ENCODE results near the gene PAEP. TPM values are rescaled to one million over a fixed set of nuclear protein-coding genes. Genes with fewer than 3 reads are reported as not detected.
"Not testable (repeated sequence)": the region's sequence is repeated elsewhere in the genome, so short reads cannot be mapped to it uniquely, and the experiment has no call there.

The PAEP gene
- total RNA-seq, 1 experiment from 2014 or later, result not detected

DNA sequence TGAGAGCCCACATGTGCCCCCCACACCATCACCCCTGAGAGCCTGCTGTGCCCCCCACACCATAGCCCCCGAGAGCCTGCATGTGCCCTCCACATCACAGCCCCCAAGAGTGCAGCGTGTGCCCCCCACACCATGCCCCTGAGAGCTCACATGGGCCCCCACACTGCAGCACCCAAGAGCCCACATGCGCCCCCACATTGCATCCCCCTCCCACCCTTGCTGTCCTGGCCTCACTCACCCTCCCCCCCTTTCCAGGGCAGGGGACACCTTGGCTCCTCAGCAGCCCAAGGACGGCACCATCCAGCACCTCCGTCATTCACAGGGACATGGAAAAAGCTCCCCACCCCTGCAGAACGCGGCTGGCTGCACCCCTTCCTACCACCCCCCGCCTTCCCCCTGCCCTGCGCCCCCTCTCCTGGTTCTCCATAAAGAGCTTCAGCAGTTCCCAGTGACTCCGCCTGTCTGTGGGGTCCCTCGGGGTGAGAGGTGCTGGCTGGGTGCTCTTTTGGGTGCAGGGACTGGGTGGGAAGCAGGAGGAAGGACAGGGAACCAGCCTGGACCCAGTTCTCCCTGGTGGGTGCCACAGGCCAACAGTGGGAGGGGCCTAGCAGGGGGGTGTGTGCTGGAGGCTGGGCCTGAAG, 35.3 kb upstream of the PAEP start:
- DNase-seq (ENCODE audit: low spot score), result no peak

DNA sequence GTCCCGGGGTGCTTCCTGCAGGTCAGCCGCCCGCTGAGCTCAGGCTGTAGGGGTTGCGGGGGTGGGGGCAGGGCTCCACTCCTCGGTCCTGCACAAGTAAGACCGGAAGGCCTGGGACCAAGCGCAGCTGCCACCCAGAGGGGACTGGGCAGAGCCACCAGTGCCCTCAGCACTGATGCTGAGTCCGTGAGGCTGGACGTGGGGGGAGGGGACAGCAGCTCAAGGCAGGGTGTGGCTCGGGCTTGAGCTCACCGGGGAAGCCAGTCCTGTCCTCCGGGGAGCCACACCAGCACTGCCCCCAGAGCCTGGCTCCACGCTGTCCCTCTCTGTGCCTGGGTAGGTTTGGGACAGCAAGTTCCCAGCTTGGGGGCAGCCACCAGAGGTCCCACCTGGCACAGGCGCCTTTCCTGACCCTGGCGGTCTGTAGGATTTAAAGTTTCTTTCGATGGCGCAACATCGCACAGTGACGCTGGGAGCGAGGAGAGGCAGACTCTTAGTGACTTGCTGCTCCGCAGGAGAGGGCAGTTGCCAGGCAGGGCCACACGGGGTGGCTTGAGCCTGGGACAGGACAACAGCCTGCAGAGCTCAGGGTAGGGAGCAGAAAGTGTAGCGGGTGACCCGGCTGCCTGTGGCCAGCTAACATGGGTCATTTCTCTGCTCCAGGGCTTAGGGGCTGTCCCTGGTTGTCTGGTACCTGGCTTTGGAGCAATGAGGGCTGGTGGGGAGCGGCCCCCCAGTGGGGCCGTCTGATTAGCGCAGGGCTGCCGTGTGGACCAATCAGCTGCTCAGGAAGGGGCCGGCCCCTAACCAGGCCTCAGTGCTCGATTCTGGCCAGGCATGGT, 34.6 kb upstream of the PAEP start:
- no peak for DNase-seq (ENCODE audit: low spot score)

DNA sequence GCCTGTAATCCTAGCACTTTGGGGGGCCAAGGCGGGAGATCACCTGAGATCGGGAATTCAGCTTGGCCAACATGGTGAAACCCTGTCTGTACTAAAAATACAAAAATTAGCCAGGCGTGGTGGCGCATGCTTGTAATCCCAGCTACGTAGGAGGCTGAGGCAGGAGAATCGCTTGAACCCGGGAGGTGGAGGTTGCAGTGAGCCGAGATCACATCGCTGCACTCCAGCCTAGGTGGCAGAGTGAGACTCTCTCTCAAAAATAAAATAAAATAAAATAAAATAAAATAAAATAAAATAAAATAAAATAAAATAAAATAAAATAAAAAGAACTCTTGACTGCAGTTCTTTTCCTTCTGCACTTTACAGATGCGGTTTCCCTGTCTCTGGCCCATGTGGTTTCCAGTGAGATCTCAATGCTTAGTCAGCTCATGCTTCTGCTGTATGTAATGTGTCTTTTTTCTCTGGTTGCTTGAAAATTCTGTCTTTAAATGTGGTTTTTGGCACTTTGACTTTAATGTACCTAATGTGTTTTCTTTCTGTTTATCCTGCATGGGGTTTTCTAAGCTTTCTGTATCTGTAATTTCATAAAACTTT, 32.6 kb upstream of the PAEP start:
- DNase-seq (ENCODE audit: low spot score), result not testable (repeated sequence)

DNA sequence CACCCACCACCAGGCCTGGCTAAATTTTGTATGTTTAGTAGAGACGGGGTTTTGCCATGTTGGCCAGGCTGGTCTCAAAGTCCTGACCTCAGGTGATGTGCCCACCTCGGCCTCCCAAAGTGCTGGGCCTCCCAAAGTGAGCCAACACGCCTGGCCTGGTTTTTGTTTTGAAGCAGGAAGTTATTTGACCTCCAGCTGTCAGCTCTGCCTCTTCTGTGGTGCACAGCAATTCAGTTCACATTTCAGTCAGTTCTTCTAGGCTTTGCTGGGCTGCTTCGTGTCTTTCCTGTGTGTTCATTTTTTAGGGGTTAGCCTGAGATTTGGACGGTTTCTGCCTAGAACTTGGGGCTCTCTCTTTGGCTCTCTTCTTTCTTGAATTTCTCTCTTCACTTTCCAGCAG, 31.4 kb upstream of the PAEP start:
- DNase-seq (ENCODE audit: low spot score), result no peak

DNA sequence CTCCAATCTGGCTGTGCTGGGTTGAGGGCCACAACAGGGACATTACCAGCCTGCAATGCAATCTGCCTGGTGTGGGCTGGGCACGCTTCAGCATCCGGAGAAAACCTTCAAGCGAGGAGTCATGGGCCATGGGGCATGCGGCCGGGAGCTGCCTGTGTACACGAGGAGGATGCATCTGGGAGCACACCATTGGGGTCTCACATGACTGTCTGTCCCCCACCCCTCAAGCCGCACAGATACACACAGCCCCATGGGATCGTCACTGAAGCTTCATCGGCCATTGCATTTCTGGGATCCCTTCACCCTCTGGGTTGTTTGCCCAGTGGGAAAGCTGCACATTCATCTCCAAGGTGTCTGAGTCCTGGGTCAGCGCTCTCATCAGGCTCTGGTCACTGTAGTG, 30.5 kb upstream of the PAEP start:
- no peak for DNase-seq (ENCODE audit: low spot score)

DNA sequence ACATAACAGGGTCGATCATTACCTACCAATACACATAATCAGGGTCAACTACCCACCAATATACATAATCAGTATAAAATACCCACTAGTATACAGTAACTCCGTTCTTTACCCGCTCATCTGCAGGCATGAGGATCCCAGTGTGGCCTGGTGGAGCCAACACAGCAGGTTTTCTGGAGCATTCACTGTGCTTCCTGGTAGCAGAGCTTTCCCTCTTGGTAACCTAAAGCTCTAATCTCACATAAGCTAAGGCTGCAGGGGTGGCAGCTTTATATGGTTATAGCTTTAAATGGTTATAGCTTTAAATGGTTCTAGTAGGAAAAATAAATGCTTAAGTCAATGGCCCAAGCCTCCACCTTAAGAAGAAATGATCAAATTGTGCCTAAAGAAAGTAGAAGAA, 28.4 kb upstream of the PAEP start:
- no peak for DNase-seq (ENCODE audit: low spot score)

DNA sequence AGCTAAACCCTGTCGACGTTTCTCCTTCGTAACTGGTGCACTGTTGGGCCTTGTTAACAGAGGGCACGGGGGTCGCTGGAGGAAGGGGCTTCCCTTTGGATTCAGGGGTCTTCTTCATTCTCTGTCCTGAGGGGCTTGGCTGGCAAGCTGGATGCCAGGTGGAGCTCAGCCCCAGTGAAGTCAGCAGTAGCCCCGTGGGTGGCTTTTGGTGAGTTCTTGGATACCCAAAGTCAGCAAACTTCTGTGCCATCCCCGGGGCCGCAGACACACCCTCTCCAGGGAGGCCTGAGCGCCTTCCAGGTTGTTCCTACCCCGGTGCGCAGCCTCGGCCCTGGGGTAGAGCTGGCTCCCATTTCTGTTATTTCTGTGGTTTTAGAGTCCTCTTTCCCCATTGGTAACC, 27.9 kb upstream of the PAEP start:
- no peak for DNase-seq (ENCODE audit: low spot score)

DNA sequence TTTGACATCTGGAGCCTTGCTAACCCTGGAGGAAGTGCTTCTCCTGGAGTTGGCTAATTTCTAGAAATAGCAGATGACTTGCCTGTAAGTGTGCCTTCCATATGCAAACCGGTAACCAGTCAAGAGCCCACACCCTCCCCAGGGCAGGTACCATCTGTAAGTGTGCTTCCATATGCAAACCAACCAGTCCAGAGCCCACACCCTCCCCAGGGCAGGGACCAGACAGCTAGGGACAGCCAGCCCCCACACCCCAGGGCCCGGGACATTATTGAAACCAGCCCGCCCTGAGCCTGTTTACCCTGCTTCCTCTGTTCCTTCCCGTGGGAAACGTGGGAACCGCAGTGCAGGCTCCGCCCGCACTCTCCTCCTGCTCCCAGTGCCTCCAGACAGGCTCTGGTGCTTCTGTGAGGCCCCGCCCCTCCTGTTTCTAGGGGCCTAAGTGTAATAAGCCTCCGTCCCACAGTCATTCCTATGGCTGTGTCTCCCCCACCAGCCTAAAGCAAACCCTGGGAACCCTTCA, 27.3 kb upstream of the PAEP start:
- DNase-seq (ENCODE audit: low spot score), result not testable (repeated sequence)

DNA sequence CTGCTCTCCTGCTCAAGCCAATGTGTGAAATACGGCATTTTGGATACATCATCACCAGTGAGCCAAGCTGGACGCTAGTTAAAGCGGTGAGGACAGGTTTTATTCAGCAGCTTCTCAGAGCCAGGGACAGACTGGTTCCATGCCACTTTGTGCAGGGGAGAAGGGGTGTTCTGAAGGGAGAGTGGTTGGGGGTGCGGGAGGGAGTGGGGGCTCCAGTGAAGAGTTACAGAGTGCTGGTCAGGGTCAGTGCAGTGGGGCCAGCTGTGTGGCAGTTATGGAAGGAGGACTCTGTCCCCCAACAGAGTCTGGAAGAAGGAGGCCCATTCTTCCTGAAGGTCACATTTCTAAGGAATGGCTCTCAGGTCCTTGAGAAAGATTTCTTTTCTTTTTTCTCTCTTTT, 26.7 kb upstream of the PAEP start:
- not testable (repeated sequence) for DNase-seq (ENCODE audit: low spot score)

DNA sequence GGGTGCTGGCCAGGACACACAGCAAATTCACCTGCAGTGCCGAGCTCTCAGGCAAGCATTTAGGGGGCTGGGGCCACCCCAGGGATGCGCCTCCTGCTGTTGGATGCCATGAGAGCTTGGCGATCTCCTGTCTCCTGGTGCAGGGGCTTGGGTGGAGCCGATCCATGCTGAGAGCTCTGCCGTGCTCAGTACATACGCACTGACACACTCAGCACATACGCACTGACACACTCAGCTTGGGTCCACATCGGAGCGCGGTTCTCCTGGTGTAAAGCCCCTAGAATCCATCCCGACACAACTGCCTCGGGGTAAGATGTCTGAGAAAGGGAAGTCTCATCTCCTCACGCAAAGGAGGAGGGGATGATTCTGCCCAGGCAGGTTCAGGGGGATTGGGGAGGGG, 25.9 kb upstream of the PAEP start:
- not testable (repeated sequence) for DNase-seq (ENCODE audit: low spot score)

DNA sequence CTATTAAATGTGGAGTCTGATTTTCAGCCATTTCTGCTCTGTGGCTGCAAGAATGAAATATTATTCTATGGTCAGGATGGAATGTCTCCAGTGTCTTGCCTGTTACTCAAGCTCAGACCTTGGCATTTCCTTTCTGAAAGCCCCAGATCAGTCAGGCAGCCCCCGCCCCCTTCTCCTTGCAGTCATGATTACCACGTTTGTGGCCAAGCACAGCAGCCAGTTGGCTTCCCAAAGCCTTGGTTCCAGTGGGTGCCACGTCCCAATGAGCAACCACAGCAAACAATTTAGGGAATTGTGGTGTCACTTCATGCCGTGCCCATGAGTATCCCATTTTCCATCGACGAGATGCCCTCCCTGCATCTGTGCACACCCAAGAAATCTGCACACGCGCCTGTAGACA, 25.3 kb upstream of the PAEP start:
- no peak for DNase-seq (ENCODE audit: low spot score)

DNA sequence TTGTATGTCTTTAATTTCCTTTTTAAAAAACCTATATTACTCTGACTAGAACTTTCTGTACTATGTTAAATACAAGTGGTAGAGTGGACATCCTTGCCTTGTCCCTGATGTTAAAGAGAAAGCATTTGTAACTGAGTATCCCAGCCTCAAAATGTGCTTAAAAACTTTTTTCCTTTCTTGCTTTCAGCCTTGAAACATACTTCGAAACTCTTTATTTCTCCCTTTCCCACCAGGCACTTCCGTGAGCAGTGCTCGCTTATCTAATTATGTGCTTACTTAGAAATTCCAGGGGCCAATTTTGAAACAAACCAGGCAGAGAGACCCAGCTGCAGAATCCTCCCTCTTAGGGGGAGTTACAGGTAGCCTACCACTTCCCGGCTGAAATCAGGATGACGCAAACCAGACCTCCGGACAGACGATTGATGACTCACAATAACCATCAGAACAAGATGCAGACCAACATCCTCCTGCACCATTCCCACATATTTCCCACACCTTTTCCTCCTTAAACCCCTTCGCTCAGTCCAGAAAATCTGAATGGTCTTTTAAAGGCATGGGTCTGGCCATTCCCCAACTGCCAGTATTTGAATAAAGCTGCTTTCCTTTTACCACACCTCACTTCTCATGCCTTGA, 18.2 kb upstream of the PAEP start:
- DNase-seq (ENCODE audit: low spot score), result not testable (repeated sequence)

DNA sequence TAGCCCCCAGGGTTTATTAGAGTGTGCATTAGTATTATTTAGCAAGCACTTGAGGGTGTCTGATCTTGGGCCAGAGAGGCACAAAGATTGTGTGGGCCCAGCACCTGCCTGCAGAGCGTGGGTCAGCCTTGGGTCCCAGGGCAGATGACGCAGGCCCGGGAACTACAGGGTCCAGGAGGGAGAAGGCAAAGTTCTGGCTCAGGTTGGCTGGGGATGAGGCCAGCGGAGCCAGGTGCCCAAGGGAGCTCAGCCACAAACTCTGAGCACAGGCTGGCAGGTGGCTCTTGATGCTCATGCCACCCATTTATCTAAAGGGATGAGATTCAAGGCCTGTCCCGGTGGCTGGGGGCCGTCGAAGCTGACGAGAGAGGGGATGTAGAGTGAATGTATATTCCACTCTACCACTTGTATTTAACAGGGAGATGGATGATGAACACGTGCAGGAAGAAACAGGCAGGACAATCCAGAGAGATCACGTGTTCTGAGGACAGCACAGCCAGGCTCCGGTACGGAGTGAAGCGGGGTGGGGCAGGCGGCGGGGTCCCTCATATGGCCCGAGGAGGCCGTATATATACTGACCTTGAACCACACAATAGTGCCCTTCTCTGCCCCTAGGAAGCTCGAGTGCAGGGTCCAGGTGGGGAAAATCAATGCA, 16.4 kb upstream of the PAEP start:
- no peak for DNase-seq (ENCODE audit: low spot score)

DNA sequence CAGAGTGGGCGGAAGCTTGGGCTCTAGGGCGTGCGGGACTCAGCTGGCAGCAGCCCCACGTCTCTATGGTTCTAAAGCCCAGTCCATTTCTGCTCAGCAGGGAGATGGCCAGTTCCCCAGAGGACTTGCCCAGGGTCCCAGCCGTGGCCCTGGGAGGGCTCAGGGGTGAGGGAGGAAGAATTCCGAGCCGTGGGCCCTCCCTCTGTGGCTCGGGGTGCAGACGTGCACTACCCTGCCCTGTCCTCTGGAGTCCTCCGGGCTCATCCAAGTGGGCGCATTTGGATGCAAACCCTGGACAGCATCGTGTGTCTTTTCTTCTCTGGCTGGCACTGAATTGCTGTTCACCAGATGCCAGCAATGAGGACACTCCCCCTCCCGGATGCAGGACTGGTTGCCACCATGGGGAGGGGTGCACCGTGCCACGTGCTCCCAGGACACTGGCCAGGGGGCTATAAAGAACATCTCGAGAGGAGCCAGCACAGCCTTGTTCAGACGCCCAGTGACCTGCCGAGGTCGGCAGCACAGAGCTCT, 15.8 kb upstream of the PAEP start, which contains the start of gene OBP2A:
TSS of gene OBP2A (plus strand) at position 481 of the 531 bp plus-strand sequence. CDS start 55 bp downstream, outside the sequence.
- not testable (repeated sequence) for DNase-seq (ENCODE audit: low spot score)

DNA sequence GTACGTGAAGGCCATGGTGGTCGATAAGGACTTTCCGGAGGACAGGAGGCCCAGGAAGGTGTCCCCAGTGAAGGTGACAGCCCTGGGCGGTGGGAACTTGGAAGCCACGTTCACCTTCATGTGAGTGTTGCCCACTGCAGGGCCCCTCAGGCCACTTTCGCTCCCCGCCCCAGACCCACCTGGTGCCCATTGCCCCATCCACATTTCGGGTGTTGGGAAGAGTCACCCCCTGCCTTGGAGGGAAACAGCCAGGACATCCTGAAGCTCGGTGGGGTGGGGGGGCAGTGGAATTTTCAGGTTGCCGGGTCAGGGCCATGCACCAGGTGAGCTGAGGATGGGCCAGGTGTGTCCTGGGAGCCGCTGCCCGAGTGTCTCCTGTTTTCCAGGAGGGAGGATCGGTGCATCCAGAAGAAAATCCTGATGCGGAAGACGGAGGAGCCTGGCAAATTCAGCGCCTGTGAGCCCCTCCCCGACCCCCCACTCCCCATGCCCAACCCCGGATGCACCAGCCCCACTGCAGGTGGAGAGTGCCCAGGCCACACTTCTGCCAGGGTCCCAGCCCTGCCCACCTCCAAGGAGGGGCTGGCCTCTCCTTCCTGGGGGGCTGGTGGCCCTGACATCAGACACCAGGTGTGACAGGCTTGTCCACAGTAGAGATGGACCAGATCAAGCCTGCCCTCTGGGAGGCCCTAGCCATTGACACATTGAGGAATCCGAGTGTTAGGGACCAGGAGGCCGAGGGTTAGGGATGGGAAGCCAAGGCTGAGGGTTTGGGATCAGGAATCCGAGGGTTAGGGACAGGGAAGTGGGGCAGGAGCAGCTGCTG, 14.6 kb upstream of the PAEP start:
- DNase-seq (ENCODE audit: low spot score), result not testable (repeated sequence)

DNA sequence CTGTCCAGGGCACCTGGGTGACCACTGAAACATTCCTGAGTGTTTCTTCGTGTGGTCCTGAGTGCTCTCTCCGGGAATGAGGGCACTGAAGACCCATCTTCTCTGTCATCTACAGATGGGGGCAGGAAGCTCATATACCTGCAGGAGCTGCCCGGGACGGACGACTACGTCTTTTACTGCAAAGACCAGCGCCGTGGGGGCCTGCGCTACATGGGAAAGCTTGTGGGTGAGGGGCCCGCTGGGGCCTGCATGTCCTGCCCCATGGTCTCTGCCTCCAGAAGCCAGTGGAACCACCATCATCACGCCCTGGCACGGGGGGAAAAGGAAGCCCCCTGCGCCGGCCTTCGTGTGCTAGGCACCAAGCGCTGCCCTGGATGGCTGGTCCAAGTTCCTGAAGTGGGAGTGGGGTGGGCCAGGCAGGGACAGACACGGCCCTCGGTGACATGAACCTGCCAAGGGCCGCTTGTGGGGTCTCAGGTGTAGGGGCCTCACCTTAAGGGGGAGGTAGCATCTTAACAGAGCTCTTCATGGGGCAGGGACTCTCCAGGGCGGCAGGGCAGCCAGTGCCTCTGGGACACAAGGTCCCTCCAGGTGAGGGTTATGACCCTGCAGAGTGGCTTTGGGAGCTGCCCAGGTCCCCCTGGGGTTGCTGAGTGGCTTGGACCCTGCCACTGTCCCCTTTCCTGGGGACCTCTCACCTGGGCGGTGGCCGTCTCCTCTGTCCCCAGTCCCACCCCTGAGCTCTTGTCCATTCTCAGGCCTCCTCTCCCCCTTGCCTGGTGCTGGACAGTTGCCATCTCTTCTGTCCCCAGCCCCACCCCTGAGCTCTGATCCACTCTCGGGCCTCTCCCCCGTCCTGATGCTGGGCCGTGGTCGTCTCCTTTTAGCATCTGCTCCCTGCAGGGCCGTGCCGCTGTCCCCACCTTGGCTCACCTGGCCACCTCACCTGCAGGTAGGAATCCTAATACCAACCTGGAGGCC, 13.5 kb upstream of the PAEP start:
- no peak for DNase-seq (ENCODE audit: low spot score)

DNA sequence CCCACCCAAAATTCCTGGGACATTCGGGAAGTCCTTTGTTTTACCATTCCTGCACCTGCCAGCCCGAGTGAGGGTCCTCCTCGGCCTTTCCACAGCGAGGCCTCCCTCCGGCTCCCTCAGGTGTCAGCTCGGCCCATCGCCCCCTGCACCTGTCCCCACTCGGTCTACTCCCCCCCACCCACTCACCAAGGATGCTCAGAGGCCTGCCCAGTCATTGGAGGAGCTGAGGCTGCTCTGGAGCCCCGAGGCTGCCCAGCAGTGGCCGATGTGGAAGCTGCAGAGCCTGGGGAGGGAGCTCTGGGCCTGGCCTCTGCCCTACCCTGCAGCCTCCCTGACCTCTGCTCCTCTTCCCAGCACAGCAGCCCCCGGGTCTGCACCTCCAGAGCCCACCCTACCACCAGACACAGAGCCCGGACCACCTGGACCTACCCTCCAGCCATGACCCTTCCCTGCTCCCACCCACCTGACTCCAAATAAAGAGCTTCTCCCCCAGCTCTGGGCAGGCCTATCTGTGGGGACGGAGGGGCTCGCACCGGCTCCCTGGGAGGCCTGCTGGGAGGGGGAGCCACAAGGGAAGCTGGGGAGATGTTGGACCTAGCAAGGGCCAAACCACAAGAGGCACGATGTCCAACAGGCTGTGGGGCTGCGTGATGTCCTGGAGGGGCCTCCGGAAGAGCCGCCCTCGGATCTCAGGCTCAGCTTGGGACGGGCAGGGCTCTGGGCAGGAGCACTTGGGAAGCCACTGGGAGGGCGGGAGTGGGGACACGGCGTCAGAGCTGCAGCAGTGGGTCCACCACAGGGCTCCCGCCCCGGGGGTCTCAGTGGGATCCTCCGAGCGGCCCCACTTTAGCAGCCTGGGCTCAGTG, 11.8 kb upstream of the PAEP start:
- not testable (repeated sequence) for DNase-seq (ENCODE audit: low spot score)

DNA sequence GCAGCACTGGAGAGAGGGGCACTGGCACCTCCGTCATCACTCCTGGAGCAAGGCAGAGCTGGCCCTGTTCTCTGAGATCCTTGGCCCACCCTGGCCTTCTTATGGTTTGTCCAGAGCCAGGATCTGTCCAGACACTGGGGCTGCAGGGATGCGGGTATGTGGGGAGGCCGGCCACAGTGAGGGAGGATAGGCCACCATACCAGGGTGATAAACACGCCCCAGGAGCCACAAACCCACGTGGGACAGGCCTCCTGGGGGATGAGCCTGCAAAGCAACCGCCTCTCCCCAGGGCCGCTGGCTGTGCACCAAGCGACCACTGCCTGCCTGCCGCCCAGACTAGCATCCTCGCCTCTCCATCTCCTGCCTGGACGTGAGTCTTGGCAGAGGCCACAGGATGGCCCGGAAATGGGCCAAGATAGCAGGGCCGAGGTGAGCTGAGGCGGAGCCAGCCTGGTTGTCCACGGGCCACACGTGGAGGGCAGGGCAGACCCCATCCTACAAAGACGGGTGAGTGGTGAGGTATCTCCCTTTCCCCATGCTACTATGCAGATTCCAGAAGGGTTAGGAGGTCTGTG, 11.1 kb upstream of the PAEP start:
- DNase-seq (ENCODE audit: low spot score), result no peak

All from HT-29 (cell line).